Measurements from ENCODE around the gene FBXW2. TPM values are rescaled to one million over a fixed set of nuclear protein-coding genes. Genes with fewer than 3 reads are reported as not detected.

Gene FBXW2
- total RNA-seq, 1 experiment from 2014 or later = 46.0 TPM

- DNase-seq (ENCODE audit: low read depth, low spot score) = no peak
- ChIA-PET CTCF (no interaction called here), POLR2A (no interaction called here)
- in situ Hi-C loops (cut with HindIII; ENCODE audit: low pct_unique_long_range_greater_than_20kb, low sequenced_read_pairs) (no loop called here), intact Hi-C loops (cut with micrococcal nuclease; ENCODE audit: unreplicated experiment) (no loop called here)
- peaks cover 15% of the 10 kb centered on the region for H3K36me3 ChIP-seq (ENCODE audit: control insufficient read depth, insufficient read depth, low read length)
- H3K4me1 ChIP-seq (ENCODE audit: control insufficient read depth, insufficient read depth, low read length) = peaks cover 12% of the 10 kb centered on the region
- H3K27me3 ChIP-seq (ENCODE audit: control insufficient read depth, insufficient read depth, low read length) = no peaks in the 10 kb centered on the region
- no peak for ATAC-seq
- BruUV-seq (replicated peaks) = no TSS peak
- TF ChIP-seq POLR2AphosphoS5 (IDR thresholded peaks at IDR 0.05; ENCODE audit: low read depth, low read length) = no peak
- no peak overlapping the region for H3K4me3 ChIP-seq (ENCODE audit: low read depth in 2 of 2, low read length in 2 of 2)
- H3K27ac ChIP-seq (ENCODE audit: low read length) = no peak overlapping the region
- no peaks in the 10 kb centered on the region for H3K9me3 ChIP-seq (ENCODE audit: control insufficient read depth, insufficient read depth, low read depth, low read length)
Measured at GRCh38 chr9:120787933-120788332, 5.3 kb downstream of the FBXW2 start.

DNA sequence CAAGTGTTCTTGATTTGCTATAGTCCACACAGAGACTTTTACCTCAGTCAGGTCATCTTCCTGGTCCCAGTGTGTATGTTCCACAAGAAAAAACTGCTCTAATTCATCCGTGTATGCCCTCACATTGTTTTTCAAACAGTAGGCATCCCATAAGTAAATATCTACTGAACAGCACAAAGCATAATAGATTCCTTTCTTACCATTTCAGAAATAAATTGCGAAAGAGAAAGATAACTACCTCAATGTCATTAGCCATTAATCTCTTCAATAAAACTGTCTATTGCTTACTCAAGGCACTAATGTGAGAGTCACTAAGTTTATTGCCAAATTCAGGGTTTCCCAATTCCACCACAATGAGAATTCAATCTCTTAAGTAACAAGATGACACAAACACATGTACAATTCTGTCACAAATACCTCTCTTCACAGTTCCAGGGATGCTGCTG, 9.6 kb downstream of the FBXW2 start:
- no peak for DNase-seq (ENCODE audit: low read depth, low spot score)
- CTCF ChIA-PET = no interaction called here
- POLR2A ChIA-PET = no interaction called here
- Histone ChIP-seq H3K4me3 (ENCODE audit: low read depth in 2 of 2, low read length in 2 of 2) (no peak overlapping the region), H3K4me1 (ENCODE audit: control insufficient read depth, insufficient read depth, low read length) (no peaks in the 10 kb centered on the region), H3K36me3 (ENCODE audit: control insufficient read depth, insufficient read depth, low read length) (peaks cover 10% of the 10 kb centered on the region), H3K27me3 (ENCODE audit: control insufficient read depth, insufficient read depth, low read length) (no peaks in the 10 kb centered on the region), H3K27ac (ENCODE audit: low read length) (no peak overlapping the region), H3K9me3 (ENCODE audit: control insufficient read depth, insufficient read depth, low read depth, low read length) (no peaks in the 10 kb centered on the region)
- TF ChIP-seq, protein P1, sequence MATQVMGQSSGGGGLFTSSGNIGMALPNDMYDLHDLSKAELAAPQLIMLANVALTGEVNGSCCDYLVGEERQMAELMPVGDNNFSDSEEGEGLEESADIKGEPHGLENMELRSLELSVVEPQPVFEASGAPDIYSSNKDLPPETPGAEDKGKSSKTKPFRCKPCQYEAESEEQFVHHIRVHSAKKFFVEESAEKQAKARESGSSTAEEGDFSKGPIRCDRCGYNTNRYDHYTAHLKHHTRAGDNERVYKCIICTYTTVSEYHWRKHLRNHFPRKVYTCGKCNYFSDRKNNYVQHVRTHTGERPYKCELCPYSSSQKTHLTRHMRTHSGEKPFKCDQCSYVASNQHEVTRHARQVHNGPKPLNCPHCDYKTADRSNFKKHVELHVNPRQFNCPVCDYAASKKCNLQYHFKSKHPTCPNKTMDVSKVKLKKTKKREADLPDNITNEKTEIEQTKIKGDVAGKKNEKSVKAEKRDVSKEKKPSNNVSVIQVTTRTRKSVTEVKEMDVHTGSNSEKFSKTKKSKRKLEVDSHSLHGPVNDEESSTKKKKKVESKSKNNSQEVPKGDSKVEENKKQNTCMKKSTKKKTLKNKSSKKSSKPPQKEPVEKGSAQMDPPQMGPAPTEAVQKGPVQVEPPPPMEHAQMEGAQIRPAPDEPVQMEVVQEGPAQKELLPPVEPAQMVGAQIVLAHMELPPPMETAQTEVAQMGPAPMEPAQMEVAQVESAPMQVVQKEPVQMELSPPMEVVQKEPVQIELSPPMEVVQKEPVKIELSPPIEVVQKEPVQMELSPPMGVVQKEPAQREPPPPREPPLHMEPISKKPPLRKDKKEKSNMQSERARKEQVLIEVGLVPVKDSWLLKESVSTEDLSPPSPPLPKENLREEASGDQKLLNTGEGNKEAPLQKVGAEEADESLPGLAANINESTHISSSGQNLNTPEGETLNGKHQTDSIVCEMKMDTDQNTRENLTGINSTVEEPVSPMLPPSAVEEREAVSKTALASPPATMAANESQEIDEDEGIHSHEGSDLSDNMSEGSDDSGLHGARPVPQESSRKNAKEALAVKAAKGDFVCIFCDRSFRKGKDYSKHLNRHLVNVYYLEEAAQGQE (IDR thresholded peaks at IDR 0.05; ENCODE audit: insufficient read depth in 1 of 2, low read depth in 2 of 2, low read length in 1 of 2) = no peak
- TF ChIP-seq POLR2AphosphoS5 (IDR thresholded peaks at IDR 0.05; ENCODE audit: low read depth, low read length) (no peak), CTCF (IDR thresholded peaks at IDR 0.05) (no peak), TCF7L2 (IDR thresholded peaks at IDR 0.05; ENCODE audit: low read depth, low read length) (no peak), SIN3A (IDR thresholded peaks at IDR 0.05; ENCODE audit: borderline replicate concordance, insufficient read depth, low read depth, low read length) (no peak)
- ATAC-seq = no peak
- intact Hi-C loops (cut with micrococcal nuclease; ENCODE audit: unreplicated experiment) = no loop called here
- in situ Hi-C loops (cut with HindIII; ENCODE audit: low pct_unique_long_range_greater_than_20kb, low sequenced_read_pairs) = no loop called here
- BruUV-seq (replicated peaks) = no TSS peak

GRCh38 chr9:120781236-120781635, 12.0 kb downstream of the FBXW2 start:
- intact Hi-C loops (cut with micrococcal nuclease; ENCODE audit: unreplicated experiment) = no loop called here
- Histone ChIP-seq H3K27me3 (ENCODE audit: control insufficient read depth, insufficient read depth, low read length) (no peaks in the 10 kb centered on the region), H3K27ac (ENCODE audit: low read length) (no peak overlapping the region), H3K36me3 (ENCODE audit: control insufficient read depth, insufficient read depth, low read length) (peaks cover 6% of the 10 kb centered on the region), H3K4me3 (ENCODE audit: low read depth in 2 of 2, low read length in 2 of 2) (no peak overlapping the region), H3K9me3 (ENCODE audit: control insufficient read depth, insufficient read depth, low read depth, low read length) (no peaks in the 10 kb centered on the region), H3K4me1 (ENCODE audit: control insufficient read depth, insufficient read depth, low read length) (no peaks in the 10 kb centered on the region)
- in situ Hi-C loops (cut with HindIII; ENCODE audit: low pct_unique_long_range_greater_than_20kb, low sequenced_read_pairs) = no loop called here
- no TSS peak for BruUV-seq (replicated peaks)
- ATAC-seq = no peak
- POLR2A ChIA-PET = no interaction called here
- DNase-seq (ENCODE audit: low read depth, low spot score) = no peak
- CTCF ChIA-PET = no interaction called here
- TF ChIP-seq SIN3A (IDR thresholded peaks at IDR 0.05; ENCODE audit: borderline replicate concordance, insufficient read depth, low read depth, low read length) = no peak
- no peak for TF ChIP-seq CTCF (IDR thresholded peaks at IDR 0.05)
- no peak for TF ChIP-seq POLR2AphosphoS5 (IDR thresholded peaks at IDR 0.05; ENCODE audit: low read depth, low read length)
- TF ChIP-seq, protein P1 (IDR thresholded peaks at IDR 0.05; ENCODE audit: insufficient read depth in 1 of 2, low read depth in 2 of 2, low read length in 1 of 2) = no peak
- TF ChIP-seq TCF7L2 (IDR thresholded peaks at IDR 0.05; ENCODE audit: low read depth, low read length) = no peak
